ENCODE measurements around the gene ABCF3.
A peak's percentile ranks its signal among the peaks of the same experiment; 100 is the strongest.

Gene ABCF3

DNA sequence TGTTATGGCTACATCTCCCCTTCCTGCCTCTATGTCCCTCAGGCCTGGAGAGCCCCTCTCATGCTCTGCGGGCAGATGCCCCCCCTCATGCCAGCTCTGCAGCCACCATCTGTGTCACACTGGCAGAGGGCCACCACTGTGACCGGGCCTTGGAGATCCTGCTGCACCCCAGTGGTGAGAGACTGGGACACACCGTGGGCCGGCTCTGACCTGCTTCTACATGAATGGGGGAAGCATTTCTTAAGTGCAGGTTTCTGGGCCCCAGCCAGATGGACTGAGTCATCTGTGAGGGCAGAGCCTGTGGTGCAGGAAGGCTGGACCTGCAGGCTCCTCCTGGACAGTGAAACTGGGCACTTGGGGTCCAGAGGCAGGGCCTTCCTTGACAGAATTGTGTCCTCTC lies 48.2 kb downstream of the ABCF3 start:
- DNase-seq (ENCODE audit: low read depth) = peak; percentile 36

DNA sequence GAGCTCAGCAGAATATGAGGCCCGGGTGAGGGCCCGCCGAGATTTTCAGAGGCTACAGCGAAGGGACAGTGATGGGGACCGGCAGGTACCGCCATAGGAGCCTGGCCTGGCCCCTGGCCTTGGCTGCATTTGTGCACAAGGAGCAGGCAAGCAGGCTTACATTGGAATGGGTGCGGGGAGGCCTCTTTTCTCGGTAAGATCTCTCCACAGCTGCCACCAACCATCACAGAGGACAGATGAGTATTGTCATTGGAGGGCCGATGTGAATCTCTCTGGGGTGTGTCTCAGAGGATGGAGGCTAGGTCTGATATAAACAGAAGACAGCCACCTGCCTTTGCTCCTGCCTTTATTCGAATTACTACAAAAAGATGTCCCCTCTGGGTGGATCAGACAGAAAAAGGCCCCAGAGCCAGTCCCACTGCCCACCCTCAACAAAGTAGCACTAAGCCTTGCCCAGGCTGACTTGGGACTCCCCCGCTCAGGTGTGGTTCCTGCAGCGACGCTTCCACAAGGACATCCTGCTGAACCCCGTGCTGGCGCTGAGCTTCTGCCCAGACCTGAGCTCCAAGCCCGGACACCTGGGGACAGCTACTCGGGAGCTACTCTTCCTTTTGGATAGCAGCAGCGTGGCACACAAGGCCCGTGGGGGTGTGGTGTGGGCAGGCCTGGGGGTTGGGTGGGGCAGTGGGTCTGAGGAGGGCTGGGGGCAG lies 48.8 kb downstream of the ABCF3 start:
- no peak for DNase-seq (ENCODE audit: low read depth)

DNA sequence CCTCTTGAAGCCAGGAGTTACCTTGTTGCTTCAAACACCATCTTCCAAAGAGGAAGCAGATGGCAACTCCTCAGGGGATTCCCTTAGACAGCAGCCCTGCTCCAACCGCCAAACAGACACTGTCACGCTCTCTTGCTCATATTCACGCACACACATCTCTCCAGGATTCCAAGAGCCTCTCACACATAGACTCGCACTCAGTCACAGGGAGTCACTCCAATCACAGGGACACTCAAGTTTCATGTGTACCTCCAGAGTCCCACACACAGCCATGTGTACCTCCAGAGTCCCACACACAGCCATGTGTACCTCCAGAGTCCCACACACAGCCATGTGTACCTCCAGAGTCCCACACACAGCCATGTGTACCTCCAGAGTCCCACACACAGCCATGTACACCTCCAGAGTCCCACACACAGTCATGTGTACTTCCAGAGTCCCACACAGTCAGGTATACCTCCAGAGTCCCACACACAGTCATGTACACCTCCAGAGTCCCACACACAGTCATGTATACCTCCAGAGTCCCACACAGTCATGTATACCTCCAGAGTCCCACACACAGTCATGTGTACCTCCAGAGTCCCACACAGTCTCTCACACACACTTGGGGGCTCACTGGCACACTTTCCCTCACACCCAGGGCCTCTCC lies 49.5 kb downstream of the ABCF3 start:
- DNase-seq (ENCODE audit: low read depth) = no peak

DNA sequence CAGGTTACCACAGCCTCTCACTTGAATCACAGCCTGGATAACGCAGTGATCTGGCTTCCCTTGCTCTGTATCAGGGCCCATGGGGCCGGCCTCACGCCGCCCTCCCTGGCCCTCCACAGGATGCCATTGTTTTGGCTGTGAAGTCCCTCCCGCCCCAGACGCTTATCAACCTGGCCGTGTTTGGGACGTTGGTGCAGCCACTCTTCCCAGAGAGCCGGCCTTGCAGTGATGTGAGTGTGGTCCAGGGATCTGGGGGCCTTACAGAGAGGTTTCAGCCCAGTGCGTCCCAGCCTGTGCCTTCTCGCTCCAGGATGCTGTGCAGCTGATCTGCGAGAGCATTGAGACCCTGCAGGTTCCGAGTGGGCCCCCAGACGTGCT lies 50.0 kb downstream of the ABCF3 start:
- DNase-seq (ENCODE audit: low read depth) = no peak

DNA sequence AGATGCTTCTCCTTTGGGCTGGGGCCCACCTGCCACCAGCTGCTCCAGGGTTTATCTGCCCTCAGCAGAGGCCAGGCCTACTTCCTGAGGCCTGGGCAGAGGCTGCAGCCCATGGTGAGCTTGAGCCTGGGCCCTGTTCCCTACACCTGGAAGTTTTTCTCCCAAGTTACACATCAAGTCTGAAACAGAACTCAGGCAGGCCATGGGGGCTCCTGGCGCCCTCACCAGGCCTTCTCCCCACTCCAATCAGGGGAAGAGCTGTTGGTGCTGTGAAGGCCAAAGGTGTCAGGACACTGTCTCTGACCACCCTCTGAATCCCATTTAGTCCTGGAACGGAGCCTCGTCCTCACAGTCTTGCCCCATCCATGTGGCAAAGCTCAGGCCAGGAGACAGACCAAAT lies 50.6 kb downstream of the ABCF3 start:
- DNase-seq (ENCODE audit: low read depth) = no peak

DNA sequence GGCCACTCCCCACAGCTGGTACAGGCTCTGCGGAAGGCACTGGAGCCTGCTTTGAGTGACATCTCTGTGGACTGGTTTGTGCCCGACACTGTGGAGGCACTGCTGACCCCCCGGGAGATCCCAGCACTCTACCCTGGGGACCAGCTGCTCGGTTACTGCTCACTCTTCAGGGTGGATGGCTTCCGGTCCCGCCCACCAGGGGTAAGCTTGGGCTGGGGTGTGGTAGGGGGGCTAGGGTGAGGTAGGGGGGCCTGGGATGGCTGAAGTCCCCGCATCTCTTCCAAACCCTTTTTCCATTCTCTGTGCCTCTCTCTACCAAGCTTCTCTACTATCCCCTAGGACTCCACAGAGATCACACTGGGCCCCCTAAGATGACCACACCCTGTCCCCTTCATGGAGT lies 51.2 kb downstream of the ABCF3 start:
- DNase-seq (ENCODE audit: low read depth) = no peak

DNA sequence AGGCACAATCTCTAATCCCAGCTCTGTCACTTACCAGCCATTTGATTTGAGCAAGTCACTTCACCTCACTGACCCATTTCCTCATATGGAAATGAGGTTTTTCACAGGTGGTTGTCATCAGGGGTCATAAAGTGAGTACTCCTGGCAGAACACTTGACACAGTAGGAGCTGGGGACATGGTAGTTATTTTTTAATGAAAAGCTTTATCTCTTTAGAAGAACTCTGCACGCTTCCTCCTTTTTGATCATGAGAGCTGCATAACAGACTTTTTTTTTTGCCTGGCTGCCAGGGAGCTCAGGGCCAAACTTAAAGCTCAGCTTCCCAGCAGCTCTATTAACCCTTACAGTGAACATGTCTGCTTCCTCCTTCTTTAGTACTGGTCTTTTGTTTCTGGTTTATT lies 51.8 kb downstream of the ABCF3 start:
- DNase-seq (ENCODE audit: low read depth) = no peak

DNA sequence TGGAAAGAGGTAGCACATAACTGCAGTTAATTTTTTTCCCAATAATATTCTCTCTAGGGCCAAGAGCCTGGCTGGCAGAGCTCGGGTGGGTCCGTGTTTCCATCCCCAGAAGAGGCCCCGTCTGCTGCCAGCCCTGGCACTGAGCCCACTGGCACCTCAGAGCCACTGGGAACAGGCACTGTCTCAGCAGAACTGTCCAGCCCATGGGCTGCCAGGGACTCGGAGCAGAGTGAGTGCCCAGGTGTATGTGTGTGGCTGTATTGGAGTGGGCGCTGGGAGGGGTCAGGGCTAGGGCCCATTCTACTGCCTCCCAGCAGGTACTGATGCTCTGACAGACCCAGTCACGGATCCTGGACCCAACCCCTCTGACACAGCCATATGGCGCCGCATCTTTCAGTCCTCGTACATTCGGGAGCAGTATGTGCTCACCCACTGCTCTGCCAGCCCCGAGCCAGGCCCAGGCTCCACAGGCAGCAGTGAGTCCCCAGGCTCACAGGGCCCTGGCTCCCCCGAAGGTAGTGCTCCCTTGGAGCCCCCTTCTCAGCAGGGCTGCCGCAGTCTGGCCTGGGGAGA lies 52.3 kb downstream of the ABCF3 start:
- DNase-seq (ENCODE audit: low read depth) = no peak

DNA sequence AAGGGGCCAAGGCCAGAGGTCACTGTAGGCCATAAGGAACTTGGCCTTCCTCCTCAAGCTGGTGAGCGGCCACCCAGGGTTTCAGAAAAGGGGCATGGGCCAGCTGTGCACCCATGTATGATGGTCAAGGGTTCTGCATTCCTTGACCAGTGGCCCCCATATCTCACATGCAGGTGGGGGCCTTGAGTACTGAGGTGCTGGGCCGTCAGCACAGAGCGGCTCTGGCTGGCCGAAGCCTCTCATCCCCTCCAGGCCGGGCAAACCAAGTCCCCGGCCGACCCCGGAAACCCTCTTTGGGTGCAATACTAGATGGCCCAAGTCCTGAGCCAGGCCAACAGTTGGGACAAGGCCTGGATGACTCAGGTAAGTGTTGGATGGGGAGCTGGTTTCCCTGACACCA lies 53.2 kb downstream of the ABCF3 start:
- no peak for DNase-seq (ENCODE audit: low read depth)

DNA sequence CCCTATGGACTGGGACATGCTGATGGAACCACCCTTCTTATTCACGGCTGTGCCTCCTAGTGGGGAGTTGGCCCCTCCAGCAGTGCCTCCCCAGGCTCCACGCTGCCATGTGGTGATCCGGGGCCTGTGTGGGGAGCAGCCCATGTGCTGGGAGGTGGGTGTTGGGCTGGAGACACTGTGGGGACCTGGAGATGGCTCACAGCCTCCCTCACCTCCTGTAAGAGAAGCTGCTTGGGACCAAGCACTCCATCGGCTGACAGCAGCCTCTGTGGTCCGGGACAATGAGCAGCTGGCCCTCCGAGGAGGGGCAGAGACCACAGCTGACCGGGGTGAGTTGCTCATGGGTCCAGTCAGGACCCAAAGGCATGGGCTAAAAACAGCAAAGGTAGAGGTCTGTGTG lies 53.7 kb downstream of the ABCF3 start:
- no peak for DNase-seq (ENCODE audit: low read depth)

DNA sequence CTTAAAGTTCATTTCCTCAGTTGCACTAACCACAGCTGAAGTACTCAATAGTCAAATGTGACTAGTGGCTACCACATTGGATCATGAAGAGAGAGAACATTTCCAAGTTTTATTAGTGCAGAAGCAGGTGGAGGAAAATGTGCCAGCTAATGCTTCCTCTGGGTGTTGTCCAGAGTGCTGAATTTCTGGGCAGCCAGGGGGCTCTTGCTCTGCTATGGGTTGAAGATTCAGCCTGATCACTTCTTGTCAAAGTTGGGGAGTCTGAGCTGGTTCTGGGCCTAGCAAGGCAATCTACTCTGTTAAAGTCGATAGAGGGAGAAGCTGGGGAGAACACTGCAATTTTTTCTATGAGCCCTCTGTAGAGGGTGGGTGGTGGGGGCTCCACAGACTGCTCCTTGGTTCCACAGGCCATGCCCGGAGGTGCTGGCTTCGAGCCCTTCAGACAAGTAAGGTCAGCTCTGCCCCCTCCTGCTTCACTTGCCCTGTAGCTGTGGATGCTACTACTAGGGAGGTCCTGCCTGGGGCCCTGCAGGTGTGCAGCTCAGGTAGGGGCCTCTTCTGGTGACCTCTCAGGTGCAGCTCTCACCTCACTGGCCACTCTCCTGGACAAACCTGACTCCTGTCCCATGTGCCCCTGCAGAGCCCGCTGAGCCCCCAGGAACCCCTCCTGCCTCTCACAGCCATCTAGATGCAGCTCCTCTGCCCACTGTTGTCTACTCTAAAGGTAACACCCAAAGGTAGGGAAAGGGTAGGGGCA lies 54.6 kb downstream of the ABCF3 start:
- no peak for DNase-seq (ENCODE audit: low read depth)

DNA sequence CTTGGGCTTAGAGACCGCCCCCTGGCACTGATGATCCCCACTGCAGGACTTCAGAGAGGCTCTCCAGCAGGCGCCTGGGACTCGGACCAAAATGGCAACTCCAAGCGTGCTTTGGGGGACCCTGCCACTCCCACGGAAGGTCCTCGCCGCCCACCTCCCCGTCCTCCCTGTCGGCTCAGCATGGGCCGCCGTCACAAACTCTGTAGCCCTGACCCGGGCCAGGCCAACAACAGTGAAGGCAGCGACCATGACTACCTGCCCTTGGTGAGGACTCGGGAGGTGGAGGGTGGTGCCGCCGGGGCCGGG lies 55.1 kb downstream of the ABCF3 start:
- no peak for DNase-seq (ENCODE audit: low read depth)

DNA sequence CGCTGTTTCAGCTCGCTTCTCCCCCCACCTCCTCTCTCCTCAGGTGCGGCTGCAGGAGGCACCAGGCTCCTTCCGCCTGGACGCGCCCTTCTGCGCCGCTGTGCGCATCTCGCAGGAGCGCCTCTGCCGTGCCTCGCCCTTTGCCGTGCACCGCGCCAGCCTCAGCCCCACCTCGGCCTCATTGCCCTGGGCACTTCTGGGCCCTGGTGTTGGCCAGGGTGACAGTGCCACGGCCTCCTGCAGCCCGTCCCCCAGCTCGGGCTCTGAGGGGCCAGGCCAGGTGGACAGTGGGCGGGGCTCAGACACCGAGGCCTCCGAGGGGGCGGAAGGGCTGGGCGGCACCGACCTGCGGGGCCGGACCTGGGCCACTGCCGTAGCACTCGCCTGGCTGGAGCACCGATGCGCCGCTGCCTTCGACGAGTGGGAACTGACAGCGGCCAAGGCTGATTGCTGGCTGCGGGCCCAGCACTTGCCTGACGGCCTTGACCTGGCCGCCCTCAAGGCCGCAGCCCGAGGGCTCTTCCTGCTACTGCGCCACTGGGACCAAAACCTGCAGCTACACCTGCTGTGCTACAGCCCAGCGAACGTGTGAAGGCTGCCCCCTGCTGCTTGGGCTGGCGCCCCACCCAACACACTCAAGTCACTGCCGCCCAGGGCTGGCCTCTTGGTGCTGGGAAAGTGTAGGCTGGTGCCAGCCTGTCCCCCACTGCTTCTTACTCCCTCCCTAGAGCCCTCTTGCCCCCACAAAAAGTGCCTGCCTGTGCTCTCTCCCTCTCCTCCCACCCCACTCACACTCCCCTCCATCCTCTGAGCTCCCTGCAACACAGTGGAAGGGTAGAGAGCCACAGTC lies 55.7 kb downstream of the ABCF3 start:
- no peak for DNase-seq (ENCODE audit: low read depth)

DNA sequence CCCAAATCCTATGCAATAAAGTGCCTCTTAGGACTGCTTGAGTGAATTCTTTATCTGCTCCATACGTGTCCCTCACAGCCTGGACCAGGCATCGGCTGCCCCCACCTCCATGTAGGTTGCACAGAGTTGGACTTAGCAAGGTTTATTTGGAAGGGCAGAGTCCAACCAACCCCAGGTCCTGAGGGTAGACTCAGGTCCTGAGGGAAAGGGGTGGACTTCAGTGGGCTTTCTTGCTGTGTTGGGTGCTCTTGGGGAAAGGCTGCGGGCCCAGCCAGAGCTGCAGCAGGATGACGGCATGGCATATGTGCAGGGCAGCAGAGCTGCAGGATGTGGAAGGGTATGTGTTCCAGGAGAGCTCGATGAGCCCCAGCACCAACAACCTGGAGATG lies 56.3 kb downstream of the ABCF3 start:
- DNase-seq (ENCODE audit: low read depth) = no peak
